Stimulated activated CD4-positive, alpha-beta T cell treated with anti-CD3 and anti-CD28 coated beads, Interleukin-2, amount 100 ng/mL, for 48 hours (primary cell): ENCODE results near the gene TBCC.
"Not testable (repeated sequence)": the region's sequence is repeated elsewhere in the genome, so short reads cannot be mapped to it uniquely, and the experiment has no call there.

Experiments used
- DNase-seq, 2 donors: peaks; one replicate each; pipeline ENCODE4 v3.0.0-alpha.2; 2020

TBCC gene

DNA sequence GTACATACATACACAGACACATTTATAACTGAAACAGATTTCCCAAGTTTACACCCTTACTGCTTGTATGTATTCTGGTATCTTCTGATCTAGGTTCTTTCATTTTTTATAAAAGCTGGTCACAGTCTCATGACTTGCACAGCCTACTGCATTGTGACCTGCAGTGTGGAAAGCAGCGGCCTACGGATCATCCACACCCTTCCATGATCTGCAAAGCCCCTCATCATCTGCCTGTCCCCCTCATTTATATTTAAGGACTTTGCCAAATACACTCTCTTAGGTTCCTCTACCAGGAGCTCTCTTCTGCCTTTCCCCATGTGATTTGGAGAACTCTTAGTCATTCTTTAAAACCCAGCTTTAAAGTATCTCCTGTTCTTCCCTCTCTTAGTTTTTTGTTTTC is 23.9 kb upstream of the TBCC start:
- no peak for DNase-seq

DNA sequence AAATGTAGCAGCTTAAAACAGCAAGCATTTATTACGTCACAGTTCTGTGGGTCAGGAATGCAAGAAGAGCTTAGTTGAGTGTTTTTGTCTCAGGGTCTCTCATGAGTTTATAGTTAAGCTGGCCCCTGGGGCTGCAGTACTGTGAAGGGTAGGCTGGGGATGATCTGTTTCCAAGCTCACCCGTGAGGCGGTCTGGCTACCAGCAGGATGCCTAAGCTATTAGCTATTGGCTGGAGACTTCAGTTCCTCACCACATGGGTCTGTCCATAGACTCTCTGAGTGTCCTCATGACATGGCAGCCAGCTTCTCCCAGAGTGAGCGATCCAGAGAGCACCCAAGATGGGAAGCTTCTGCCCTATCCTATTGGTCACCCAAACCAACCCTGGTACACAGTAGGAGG is 23.1 kb upstream of the TBCC start:
- no peak for DNase-seq

DNA sequence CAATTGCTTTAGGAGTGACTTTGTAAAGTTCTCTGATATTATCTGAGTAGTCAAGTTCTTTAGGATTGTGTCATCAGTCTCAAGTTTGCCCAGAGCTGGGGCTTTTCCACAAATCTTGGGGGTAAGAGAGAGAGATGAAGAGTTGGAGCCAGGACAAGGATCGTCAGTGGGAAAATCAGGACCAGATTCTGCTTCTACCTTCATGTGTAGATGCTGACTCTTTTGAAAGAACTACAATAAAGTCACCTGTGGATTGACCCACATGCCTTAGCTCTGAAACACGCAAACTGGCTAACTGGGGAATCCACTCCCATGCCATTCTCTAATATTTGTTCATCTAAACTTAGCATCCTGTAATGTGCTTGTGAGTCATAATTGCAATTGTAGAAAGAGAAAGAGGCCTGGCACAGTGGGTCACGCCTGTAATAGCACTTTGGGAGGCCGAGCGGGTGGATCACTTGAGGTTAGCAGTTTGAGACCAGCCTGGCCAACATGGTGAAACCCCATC is 20.3 kb upstream of the TBCC start:
- DNase-seq: no peak

DNA sequence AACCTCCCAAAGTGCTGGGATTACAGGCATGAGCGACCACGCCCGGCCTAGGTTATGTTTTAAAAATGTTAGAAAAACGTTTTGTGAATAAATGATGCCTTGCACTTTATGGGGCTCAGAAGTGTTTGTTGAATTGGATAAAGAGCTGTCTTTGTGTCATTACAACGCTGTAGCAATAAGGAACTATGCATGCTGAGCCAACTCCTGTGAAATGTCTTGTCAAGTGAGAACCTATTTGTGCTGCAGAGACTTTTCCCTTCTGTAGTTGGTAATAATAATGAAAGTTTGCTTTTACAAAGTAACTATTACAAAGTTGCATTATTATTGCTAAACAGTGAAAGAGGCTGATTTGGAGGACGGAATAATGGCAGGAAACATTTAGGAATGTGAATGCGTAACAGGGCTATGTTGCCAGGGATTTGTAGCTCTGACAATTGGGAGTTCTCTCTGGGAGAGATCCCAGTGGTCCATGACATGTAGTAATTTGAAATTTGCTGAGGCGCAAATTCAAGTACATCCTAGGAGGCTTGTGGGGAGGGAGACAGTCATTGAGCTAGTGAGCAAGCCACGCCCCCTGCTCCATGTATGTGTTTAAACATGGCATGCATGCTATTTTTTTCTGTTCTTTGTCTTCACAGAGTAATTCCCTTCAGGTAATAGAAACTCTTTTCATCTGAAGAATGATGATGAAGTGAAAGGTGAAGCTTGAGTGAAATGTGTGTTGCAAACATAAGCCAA is 19.2 kb upstream of the TBCC start:
- no peak for DNase-seq

DNA sequence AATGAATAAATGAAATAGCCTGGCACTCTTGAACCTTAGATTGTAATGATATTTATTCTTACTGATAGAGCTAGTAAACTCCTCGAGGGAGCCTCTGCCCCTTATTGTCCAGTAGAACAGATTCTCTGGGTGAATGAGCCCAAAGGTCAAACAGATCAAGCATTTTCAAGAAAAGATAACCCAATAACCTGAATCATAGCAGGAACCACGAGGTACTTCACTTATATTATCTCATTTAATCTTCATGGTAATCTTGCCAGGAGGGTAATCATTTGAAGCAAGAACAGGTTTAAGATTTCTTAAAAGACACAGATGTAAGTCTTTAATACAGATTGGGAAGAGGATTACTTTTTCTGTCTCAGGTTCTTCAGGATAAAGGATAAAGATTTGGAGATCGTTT is 17.0 kb upstream of the TBCC start:
- DNase-seq: no peak

DNA sequence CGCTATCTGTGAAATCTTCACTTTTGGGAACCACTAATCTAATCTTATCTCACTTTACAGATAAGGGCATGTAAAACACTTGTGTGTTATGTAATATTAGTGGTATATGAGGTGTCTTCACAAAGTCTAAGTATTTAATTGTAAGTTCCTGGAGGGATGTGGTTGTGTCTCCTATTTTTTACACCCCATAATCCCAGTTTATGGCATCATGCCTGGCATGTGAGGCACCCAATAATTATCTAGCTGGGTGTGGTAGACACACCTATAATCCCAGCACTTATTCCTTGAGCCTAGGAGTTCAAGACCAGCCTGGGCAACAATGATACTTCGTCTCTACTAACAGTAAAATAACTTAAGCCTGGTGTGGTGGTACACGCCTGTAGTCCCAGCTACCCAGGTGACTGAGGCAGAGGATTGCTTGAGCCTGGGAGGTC is 16.5 kb upstream of the TBCC start:
- no peak for DNase-seq

DNA sequence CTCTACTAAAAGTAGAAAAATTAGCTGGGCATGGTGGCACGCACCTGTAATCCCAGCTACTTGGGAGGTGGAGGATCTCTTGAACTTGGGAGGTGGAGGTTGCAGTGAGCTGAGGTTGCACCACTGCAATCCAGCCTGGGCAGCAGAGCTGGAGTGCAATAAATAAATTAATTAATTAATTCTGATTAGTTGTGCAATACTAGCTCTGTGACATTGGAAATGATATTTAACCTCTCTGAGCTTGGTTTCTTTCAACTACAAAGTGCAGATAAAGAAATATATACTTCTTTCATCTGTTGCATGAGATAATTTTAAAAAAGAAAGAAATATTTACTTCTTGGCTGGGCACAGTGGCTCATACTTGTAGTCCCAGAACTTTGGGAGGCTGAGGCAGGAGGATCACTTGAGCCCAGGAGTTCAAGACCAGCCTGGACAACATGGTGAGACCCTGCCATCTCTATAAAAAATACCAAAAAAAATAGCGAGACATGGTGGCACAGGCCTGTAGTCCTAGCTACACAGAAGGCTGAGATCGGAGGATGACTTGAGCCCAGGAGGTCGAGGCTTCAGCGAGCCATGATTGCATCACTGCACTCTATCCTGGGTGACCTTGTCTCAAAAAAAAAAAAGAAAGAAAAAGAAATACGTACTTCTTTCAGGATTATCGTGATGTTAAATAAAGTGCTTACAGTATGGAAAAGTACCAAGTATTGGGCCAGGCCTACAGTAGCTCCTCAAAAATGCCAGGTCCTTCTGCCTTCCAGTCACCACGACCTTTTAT is 15.6 kb upstream of the TBCC start:
- no peak for DNase-seq

DNA sequence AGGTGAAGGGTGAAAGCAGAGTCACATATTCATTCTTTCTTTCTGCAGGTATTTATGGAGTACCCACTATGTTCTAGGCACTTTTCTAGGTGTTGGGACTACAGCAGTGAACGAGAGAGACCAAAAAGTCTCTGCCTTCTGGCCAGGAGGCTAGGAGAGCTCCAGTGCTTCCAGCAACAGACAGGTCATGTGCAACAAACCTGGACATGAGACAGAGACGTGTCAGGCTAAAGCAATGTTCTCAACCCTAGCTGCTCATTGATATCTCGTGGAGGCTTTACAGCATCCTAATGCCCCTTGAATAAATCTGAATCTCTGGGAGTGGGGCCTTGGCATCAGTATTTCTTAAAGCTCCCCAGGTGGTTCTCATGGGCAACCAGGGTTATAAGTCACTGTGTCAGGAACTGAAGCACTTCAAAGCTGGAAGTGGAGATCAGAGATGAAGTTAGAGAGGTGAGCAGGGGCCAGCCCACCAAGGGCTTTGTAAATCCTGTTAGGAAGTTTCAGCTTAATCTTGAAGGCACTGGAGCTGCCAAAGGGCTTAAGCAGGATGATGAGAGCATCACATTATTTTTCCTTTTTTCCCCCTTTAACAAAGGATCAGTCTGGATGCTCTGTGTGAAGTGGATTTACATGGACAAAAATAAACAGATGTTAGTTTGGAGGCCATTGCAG is 13.0 kb upstream of the TBCC start:
- no peak for DNase-seq

DNA sequence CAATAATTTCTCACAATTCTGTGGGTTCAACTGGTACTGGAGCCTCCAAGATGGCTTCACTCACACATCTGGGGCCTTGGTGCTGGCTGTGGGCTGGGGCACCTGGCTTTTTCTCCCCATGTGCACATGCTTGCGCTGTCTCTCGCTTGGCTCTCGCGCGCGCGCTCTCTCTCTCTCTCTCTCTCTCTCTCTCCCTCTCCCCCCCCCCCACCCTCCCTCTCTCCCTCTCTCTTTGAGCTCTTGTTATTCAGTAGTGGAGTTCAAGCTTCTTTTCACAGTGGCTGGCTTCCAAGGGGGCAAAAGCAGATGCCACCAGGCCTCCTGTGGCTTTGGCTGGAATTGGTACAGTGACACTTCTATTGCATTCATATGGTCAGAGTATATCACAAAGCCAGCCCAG is 10.8 kb upstream of the TBCC start:
- DNase-seq: no peak

DNA sequence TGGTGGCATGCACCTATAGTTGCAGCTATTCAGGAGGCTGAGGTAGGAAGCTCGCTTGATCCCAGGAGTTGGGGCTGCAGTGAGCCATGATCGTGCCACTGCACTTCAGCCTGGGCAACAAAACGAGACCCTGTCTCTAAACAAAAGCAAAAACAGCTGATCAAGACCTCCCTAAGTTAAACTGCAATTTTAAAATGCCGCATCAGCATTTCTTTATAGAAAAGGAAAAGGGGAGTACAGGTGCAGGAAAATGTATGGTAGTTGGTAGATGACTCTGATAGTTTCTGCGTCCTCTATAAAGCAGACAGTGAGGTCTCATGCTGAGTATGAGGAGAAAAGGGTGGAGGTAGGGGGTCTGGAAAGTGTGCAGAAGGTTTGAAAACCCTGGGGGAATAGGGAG is 8.9 kb upstream of the TBCC start:
- DNase-seq: no peak

DNA sequence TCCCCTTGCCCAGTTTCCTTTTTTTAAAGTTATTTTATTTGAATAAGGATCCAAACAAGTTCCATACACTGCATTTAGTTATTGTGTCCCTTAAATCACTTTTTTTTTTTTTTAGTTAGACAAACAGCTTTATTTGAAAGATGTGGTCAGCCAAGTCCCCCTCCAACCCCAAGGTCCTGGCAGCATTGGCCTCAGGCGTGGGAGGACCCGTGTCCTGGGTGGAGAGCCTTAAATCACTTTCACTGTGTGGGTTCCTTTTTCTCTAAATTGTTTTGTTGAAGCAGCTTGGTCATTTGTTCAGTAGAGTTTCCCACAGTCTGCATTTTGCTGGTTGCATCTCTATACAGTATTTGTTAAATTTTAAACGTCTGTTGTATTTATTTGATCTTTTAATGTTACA is 5.2 kb upstream of the TBCC start:
- no peak for DNase-seq

DNA sequence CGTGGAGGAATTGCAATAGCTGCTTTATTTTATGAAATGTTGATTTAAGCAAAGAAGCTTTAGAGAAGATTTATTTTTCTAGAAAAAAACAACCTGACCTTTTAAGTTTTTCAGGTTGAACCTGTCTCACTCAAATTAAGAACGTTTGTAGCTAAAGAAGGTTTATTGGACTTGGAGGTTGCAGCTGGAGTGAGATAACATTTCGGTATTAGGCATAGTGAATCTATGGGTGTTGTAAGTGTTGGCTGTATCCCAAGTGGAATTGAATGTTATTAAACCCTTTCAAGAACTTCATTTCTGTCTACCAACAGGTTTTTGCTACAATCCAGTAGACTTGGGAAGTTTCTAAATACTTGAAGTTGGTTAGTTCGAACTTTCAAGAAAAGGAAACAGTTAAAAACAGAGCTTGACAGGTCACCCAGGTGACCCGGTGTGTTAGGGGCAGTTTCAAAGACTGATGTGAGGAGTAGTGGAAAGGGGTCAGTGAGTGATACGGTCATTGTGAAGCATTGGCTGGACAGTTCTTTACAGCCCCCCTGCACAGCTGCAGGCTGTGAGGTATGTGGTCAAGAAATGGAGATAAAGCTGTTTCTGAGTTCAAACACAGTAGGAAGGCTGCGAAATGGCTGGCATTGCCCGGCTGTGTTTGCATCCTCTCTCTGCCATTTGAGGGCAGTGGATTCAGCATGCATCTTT is 2.4 kb upstream of the TBCC start:
- DNase-seq: no peak

DNA sequence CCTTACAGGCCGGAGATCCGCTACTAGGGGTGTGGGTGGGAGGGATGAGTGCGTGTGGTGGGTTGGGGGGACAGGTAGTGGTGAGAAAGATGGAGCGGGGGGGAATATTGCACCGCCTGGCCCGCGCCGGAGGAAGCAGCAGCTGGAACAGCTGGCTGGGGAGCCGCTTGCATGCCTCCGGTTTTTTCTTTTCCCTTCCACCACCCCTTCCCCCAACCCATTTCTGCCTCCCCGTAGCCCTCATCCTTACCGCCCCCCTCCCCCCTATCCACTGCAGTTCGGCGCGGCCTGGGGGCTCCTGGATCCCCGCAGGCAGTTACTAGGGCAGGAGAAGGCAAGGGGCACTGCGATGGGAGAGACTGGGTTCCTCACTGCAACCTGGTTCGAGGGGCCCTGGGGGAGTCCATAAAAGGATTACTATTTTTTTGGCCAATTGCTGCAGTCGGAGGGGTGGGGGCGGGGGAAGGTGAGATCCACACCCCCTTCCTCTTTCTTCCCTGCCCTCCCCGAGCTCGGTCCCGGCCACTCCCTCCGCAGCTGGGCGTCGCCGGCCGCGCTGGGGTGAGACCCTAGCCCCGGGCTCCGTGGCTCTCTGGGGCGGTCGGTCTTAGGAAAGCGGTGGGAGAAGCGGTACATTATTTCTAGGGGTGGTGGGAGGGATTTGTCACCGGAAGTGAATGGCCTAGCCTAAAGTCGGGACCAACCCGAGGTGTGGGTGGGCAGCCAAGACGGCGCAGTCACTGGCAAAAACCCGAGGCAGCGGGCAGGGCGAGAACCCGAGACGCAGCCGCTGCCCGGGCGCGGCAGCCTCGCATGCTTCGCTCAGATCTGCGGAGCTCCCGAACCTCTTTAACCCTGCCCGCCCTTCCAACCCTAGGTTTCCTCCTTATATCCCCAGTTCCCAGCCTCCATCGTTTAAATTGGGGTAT is 824 bp upstream of the TBCC start:
- peak; percentile 68 to 74 for DNase-seq

DNA sequence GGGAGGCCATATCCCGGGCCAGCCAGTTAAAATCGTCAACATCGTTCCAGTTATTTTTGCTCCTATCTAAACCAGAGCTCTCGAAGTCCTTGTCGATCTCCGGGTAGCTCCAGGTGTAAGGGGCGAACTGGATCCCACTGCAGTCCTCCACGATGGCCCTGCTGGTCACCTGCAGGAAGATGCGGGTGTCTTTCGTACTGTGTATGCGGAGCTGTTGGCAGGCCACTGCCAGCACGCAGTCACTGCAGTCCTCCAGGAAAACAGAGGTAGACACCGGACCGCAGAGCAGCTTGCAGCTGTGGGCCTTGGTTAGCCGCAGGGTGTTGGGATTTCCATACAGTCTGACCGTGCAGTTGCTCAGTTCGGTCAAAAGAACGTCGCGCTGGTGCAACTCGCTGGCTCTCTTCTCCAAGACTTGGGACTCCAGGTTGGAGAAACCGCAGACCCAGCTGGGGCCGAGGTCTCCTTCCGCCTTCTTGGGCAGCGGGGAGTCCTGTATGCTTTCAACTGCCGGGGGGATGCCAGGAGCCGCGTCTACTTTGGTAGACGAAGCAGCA is 742 bp downstream of the TBCC start:
- peak; percentile 5 to 19 for DNase-seq

DNA sequence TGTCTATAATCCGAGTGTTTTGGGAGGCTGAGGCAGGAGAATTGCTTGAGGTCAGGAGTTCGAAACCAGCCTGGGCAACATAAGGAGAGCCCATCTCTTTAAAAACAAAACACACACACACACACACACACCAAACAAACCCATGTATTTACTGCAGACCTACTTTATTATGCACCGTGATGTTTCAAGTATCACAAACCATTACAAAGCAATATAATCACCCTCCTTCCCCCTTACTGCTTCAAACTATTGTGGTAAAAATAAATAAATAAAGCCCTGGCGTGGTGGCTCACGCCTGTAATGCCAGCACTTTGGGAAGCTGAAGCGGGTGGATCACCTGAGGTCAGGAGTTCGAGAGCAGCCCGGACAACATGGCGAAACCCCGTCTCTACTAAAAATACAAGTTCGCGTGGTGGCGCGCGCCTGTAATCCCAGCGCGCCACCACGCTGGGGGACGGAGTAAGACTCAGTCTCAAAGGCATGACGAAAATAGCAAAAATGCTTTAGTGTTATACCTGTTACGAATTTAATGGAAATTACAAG is 1.5 kb downstream of the TBCC start:
- DNase-seq: no peak

DNA sequence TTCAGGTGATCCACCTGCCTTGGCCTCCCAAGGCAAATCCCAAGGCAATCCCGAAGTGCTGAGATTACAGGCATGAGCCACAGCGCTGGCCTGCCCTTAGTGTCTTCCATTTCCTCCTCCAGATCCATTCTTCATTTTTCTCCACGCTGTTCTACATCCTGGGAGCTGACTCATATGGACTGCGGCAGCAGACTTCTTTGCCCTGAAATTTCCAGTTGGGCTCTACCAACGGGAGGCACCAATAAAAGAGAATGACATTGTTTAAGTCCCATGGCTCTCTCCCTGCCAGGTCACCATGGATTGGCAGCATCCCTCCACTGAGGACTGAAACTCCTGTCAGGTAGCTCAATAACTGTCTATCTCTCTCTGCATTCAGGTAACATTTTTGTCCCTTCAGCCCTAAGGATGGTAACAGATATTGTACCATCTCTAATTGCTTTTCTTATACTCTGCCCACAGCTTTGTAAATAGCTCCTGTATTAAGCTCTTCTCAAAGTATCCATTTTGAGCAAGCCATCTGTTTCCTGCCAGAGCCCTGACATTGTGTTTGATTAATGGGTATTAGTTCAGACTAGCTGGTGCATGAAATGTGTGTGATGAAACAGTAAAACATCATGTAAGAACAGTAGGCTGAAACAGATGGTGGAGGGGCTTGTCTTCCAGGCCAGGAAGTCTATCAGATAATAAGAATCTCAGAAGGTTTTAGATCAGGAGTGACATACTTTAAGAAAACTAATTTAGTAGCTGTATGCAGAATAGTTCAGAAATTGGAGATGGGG is 3.6 kb downstream of the TBCC start:
- DNase-seq: no peak

DNA sequence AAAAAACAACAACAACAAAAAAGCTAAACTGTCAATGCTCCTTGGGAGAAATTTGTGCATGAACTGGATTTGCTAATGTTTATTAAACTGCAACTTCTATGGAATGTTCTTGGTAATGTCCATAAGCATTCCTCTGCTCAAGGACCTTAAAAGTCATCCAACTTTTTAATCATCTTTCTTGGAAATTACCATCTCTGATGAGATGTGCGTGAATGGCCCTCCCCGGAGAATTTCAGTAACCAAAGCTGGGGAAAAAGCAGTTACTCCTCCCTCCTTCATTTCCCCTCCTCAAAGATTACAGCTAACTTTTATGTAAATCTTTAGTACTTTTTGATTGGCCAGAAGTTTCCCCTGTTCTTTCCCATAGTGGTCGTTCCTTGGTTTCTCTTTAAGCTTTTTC is 5.2 kb downstream of the TBCC start:
- DNase-seq: no peak

DNA sequence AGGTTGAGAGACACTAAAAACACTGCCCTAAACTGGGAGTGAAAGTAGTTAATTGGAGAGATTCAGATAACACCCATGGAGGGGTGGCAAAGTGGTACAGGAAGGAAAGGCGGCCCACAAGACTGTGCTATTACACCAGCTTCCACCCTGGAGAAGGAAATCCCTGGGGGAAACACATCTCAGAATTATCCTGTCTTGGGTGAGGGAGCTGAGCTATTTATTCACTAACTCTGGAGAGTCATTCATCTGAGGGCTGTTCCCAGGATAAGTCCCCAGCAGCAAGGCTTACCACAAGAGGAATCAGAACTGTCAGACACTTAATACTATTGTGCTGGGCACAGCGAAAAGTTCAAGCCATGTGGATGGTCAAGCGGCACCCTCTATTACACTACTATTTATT is 9.9 kb downstream of the TBCC start:
- DNase-seq: no peak

DNA sequence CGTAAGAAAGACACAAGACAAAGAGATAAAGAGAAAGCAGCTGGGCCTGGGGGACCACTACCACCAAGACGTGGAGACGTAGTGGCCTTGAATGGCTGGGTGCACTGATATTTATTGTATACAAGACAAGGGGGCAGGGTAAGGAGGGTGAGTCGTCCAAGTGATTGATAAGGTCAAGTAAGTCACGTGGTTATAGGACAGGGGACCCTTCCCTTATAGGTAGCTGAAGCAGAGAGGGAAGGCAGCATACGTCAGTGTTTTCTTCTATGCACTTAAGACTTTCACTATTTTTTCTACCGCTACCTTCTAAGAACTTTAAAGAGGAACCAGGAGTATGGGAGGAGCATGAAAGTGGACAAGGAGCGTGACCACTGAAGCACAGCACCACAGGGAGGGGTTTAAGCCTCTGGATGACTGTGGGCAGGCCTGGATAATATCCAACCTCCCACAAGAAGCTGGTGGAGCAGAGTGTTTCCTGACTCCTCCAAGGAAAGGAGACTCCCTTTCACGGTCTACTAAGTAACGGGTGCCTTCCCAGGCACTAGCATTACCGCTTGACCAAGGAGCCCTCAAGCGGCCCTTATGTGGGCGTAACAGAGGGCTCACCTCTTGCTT is 11.9 kb downstream of the TBCC start:
- DNase-seq: not testable (repeated sequence)

DNA sequence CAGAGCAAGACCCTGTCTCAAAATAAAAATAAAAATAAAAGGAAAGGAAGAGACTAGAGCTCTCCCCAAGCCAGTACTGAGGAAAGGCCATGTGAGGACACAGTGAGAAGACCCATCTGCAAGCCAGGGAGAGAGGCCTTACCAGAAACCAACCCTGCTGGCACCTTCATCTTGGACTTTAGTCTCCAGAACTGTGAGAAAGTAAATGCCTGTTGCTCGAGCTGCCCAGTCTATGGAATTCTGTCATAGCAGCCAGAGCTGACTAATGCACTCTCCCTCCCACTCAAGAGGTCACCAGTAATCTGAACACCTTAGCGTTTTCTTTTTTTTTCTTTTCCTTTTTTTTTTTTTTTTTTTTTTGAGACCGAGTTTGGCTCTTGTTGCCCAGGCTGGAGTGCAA is 16.2 kb downstream of the TBCC start:
- no peak for DNase-seq
